PFSK-1 (cell line): Measurements from ENCODE around the gene SELENOO.

Experiments used
- FOXP2 ChIP-seq: optimal IDR thresholded peaks from 2 replicates; pipeline ENCODE3; 2011; ENCODE audit warnings: borderline replicate concordance, control low read depth, inconsistent platforms; ENCODE audit not compliant: insufficient read depth; ENCODE audit errors: extremely low read length, extremely low read depth
- POLR2AphosphoS5 ChIP-seq: IDR thresholded peaks from 2 replicates; pipeline ENCODE4 v1.6.1; 2012; ENCODE audit warnings: low read depth, mild to moderate bottlenecking, control low read depth, low read length, moderate library complexity
- REST ChIP-seq, 2 experiments: IDR thresholded peaks; 2 replicates each; pipeline versions ENCODE4 v1.6.1 to v1.8.0; 2011 to 2012; ENCODE audit warnings: low read depth in 2 of 2, low read length in 2 of 2, control low read depth in 1 of 2, inconsistent platforms in 1 of 2, mild to moderate bottlenecking in 1 of 2, moderate library complexity in 1 of 2; ENCODE audit not compliant: insufficient read depth in 1 of 2
- SIN3A ChIP-seq: IDR thresholded peaks from 2 replicates; pipeline ENCODE4 v1.6.1; 2012; ENCODE audit warnings: mild to moderate bottlenecking, low read length, moderate library complexity, borderline replicate concordance; ENCODE audit not compliant: insufficient read depth
- TAF1 ChIP-seq: IDR thresholded peaks from 2 replicates; pipeline ENCODE4 v1.6.1; 2012; ENCODE audit warnings: low read length, control low read depth, borderline replicate concordance; ENCODE audit not compliant: insufficient read depth

The SELENOO gene

GRCh38 chr22:50262460-50262911 is 61.7 kb downstream of the SELENOO start:
- no peak for TF ChIP-seq SIN3A
- no peak for TF ChIP-seq TAF1
- no peak for TF ChIP-seq POLR2AphosphoS5
- no peak for TF ChIP-seq FOXP2
- no peak for TF ChIP-seq REST (IDR thresholded peaks at IDR 0.05; ENCODE audit: insufficient read depth in 1 of 2, low read depth in 2 of 2, low read length in 2 of 2)

GRCh38 chr22:50262973-50263617 is 62.3 kb downstream of the SELENOO start:
- TF ChIP-seq SIN3A (no peak), FOXP2 (no peak), REST (IDR thresholded peaks at IDR 0.05; ENCODE audit: insufficient read depth in 1 of 2, low read depth in 2 of 2, low read length in 2 of 2) (no peak), TAF1 (no peak), POLR2AphosphoS5 (no peak)

DNA sequence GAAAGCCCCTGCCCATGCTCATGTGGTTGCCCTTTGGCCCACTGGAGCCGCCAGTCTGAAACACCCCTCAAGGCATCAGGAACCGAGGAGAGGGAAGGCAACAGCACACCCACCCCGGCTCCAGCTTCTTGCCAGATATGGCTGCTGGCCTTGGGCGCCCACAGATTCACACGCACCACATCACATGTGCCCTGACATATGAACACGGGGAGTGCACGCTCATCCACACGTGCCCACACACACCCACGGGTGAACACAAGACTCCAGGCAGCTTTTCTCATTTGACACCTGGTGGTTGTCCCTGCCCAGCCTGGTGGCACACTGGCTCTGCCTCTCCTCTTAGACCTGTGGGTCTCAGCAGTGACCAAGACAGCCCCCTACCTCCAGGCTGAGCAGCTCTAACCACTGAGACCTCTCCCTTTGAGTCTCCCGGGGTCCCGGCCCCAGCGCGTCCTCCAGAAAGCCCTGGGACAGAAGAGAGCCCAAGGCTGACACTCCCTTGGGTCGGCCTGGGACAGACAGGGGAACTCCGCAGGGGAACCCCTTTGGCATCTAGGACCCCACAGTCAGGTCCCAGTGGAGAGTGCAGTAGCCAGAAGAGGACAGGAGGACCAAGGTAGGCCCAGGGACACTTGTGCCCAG is 63.4 kb downstream of the SELENOO start:
- TF ChIP-seq POLR2AphosphoS5 = no peak
- no peak for TF ChIP-seq SIN3A
- TF ChIP-seq REST (IDR thresholded peaks at IDR 0.05; ENCODE audit: insufficient read depth in 1 of 2, low read depth in 2 of 2, low read length in 2 of 2) = no peak
- TF ChIP-seq TAF1 = no peak

GRCh38 chr22:50264946-50265669 is 64.3 kb downstream of the SELENOO start:
- TF ChIP-seq SIN3A = no peak
- TF ChIP-seq POLR2AphosphoS5 = no peak
- no peak for TF ChIP-seq FOXP2
- TF ChIP-seq REST (IDR thresholded peaks at IDR 0.05; ENCODE audit: insufficient read depth in 1 of 2, low read depth in 2 of 2, low read length in 2 of 2) = peak; percentile 56 to 71
- TF ChIP-seq TAF1 = no peak
